Chondrocyte (in vitro differentiated cells): Measurements from ENCODE around the gene ELK3. TPM values are rescaled to one million over a fixed set of nuclear protein-coding genes. Genes with fewer than 3 reads are reported as not detected.

Source experiments
- DNase-seq: peaks from one replicate; pipeline ENCODE4 v3.0.0; 2021; ENCODE audit warnings: mixed read lengths, low spot score
- H3K27ac Mint-ChIP-seq: one replicate; pipeline ENCODE4 v1.8.0; 2021; ENCODE audit warnings: mild to moderate bottlenecking, moderate library complexity, mixed read lengths; ENCODE audit not compliant: unreplicated experiment
- H3K27me3 Mint-ChIP-seq: 2 replicates; pipeline ENCODE4 v1.8.0; 2021; ENCODE audit warnings: low read depth, mixed read lengths
- H3K36me3 Mint-ChIP-seq: 2 replicates; pipeline ENCODE4 v1.8.0; 2021; ENCODE audit warnings: low read depth, mixed read lengths
- H3K4me1 Mint-ChIP-seq: 2 replicates; pipeline ENCODE4 v1.8.0; 2021; ENCODE audit warnings: low read depth, mild to moderate bottlenecking, mixed read lengths
- H3K4me3 Mint-ChIP-seq: one replicate; pipeline ENCODE4 v1.8.0; 2021; ENCODE audit warnings: mild to moderate bottlenecking, moderate library complexity, mixed read lengths; ENCODE audit not compliant: unreplicated experiment
- H3K9me3 Mint-ChIP-seq: 2 replicates; pipeline ENCODE4 v1.8.0; 2021; ENCODE audit warnings: low read depth, mixed read lengths
- CTCF ChIP-seq: fragments of 200-600 bp; sonication (generic); IDR thresholded peaks from 2 replicates; pipeline ENCODE4 v1.5.0; 2021; ENCODE audit warnings: antibody characterized with exemption, mild to moderate bottlenecking, moderate library complexity
- total RNA-seq: library from RNA; stranded (reverse); gene quantifications from 3 replicates; pipeline ENCODE4 v1.2.1, GENCODE V29; 2021

Gene ELK3
- total RNA-seq, 1 donor from 2014 or later = 38.8 TPM

- no peaks in the 10 kb centered on the region for H3K9me3 Mint-ChIP-seq
- H3K27ac Mint-ChIP-seq = no peak overlapping the region
- no peak overlapping the region for H3K4me3 Mint-ChIP-seq
- H3K36me3 Mint-ChIP-seq = peaks cover 16% of the 10 kb centered on the region
- no peak for DNase-seq
- peaks cover 45% of the 10 kb centered on the region for H3K4me1 Mint-ChIP-seq
- TF ChIP-seq CTCF = no peak
- H3K27me3 Mint-ChIP-seq = no peaks in the 10 kb centered on the region
Observed at GRCh38 chr12:96244826-96245225, 50.7 kb downstream of the ELK3 start.

GRCh38 chr12:96246926-96247505 lies 52.8 kb downstream of the ELK3 start:
- Mint-ChIP-seq H3K27ac (no peak overlapping the region), H3K4me1 (peaks cover 27% of the 10 kb centered on the region)

GRCh38 chr12:96247563-96247962 lies 53.4 kb downstream of the ELK3 start:
- no peak for DNase-seq

More at GRCh38 chr12:96246926-96247505, 52.8 kb downstream of the ELK3 start:
- no peaks in the 10 kb centered on the region for H3K9me3 Mint-ChIP-seq
- H3K27me3 Mint-ChIP-seq = no peaks in the 10 kb centered on the region
- H3K36me3 Mint-ChIP-seq = peaks cover 23% of the 10 kb centered on the region
- H3K4me3 Mint-ChIP-seq = no peak overlapping the region
- no peak for TF ChIP-seq CTCF
- DNase-seq = no peak

GRCh38 chr12:96248136-96248931 lies 54.2 kb downstream of the ELK3 start:
- no peaks in the 10 kb centered on the region for H3K27me3 Mint-ChIP-seq
- no peaks in the 10 kb centered on the region for H3K9me3 Mint-ChIP-seq
- TF ChIP-seq CTCF = no peak
- no peak overlapping the region for H3K27ac Mint-ChIP-seq
- DNase-seq = no peak
- H3K36me3 Mint-ChIP-seq = peaks cover 27% of the 10 kb centered on the region
- H3K4me3 Mint-ChIP-seq = no peak overlapping the region
- peaks cover 15% of the 10 kb centered on the region for H3K4me1 Mint-ChIP-seq

More at GRCh38 chr12:96247563-96247962, 53.4 kb downstream of the ELK3 start:
- Mint-ChIP-seq H3K27ac (no peak overlapping the region), H3K4me1 (peaks cover 22% of the 10 kb centered on the region), H3K9me3 (no peaks in the 10 kb centered on the region), H3K27me3 (no peaks in the 10 kb centered on the region), H3K36me3 (peaks cover 27% of the 10 kb centered on the region), H3K4me3 (no peak overlapping the region)
- TF ChIP-seq CTCF = no peak

GRCh38 chr12:96249196-96250118 lies 55.3 kb downstream of the ELK3 start:
- DNase-seq = no peak
- Mint-ChIP-seq H3K27ac (no peak overlapping the region), H3K27me3 (no peaks in the 10 kb centered on the region), H3K9me3 (no peaks in the 10 kb centered on the region), H3K36me3 (peaks cover 27% of the 10 kb centered on the region), H3K4me1 (peaks cover 11% of the 10 kb centered on the region), H3K4me3 (no peak overlapping the region)
- no peak for TF ChIP-seq CTCF
